Ovary (tissue), 10 donors: Measurements from ENCODE around the gene VBP1. TPM values are rescaled to one million over a fixed set of nuclear protein-coding genes. Genes with fewer than 3 reads are reported as not detected.

Experiments used
- DNase-seq, 5 donors: peaks; one replicate each; pipeline ENCODE4 v3.0.0-alpha.2; 2019 to 2020
- H3K27ac ChIP-seq, 2 donors: fragments of 200-600 bp; one replicate each; pipeline versions ENCODE4 v1.5.1 to v1.8.0; 2019 to 2022
- H3K27me3 ChIP-seq: fragments of 200-600 bp; one replicate; pipeline ENCODE4 v1.8.0; 2022
- H3K36me3 ChIP-seq: fragments of 200-600 bp; sonication (generic); one replicate; pipeline ENCODE4 v1.5.1; 2019
- H3K4me1 ChIP-seq: one replicate; pipeline ENCODE4 v1.8.1; 2013; ENCODE audit warnings: mild to moderate bottlenecking, moderate library complexity; ENCODE audit not compliant: insufficient read depth
- H3K4me3 ChIP-seq: fragments of 200-600 bp; sonication (generic); one replicate; pipeline ENCODE4 v1.5.1; 2017
- H3K9me3 ChIP-seq, 2 donors: fragments of 200-600 bp in 1 of 2; sonication (generic) in 1 of 2; one replicate each; pipeline versions ENCODE4 v1.5.1 to v1.8.1; 2013 to 2019; ENCODE audit warnings: mild to moderate bottlenecking in 1 of 2, moderate library complexity in 1 of 2
- EP300 ChIP-seq: sonication (generic); formaldehyde crosslinking; IDR thresholded peaks from one replicate; pipeline ENCODE4 v1.6.1; 2017; ENCODE audit warnings: antibody characterized with exemption
- POLR2A ChIP-seq: fragments of 450-650 bp; IDR thresholded peaks from one replicate; pipeline ENCODE4 v1.6.1; 2017; ENCODE audit warnings: antibody characterized with exemption, mild to moderate bottlenecking, moderate library complexity
- WGBS, 3 donors: extraction: QIAGEN DNeasy Blood & Tissue Kit in 1 of 3; methylation state at CpG; one replicate each; pipeline versions ENCODE4 v1.1.5 to v1.1.7; 2013 to 2017; 5-methylcytosine and 5-hydroxymethylcytosine counted together
- intact Hi-C, 4 donors: fragments of 100-400 bp; cut with DNase I; formaldehyde crosslinking; loops; one replicate each; pipeline versions ENCODE4 v1.11.0 to v1.15.1; 2022 to 2023
- long read RNA-seq, 3 donors: library from polyadenylated mRNA in 2 of 3; unstranded in 2 of 3; transcript quantifications; one replicate each; pipeline ENCODE4 v2.0.0 and lab custom pipeline, GENCODE V29; 2021 to 2026
- polyA plus RNA-seq, 2 donors: library from polyadenylated mRNA; stranded (reverse); fragments of 200-250 nt in 1 of 2; fragments of 350-450 nt in 1 of 2; fragmentation: Illumina TruSeq in 1 of 2; extraction: RNeasy Lipid Tissue Mini Kit (QIAGEN cat#74804) in 1 of 2; gene quantifications; one replicate each; pipeline ENCODE4 v1.2.3, GENCODE V29; 2013 to 2014
- total RNA-seq, 7 donors: library from RNA; depleted of rRNA in 2 of 7; stranded (reverse); fragments of >200 nt in 2 of 7; fragmentation: NEBNext Ultra II Directional in 3 of 7; extraction: Animal tissue kit (Norgen Biotek cat#: 25700) in 3 of 7; gene quantifications; one replicate each; pipeline versions ENCODE4 v1.1.0 to v1.2.4, GENCODE V29; 2016 to 2023
- TF ChIP-seq, protein P1 (sequence below), 3 donors: fragments of 450-650 bp in 2 of 3; fragments of 200-600 bp in 1 of 3; IDR thresholded peaks; one replicate each; pipeline versions ENCODE4 v1.5.1 to v1.8.0; 2016 to 2022; ENCODE audit warnings: antibody characterized with exemption in 3 of 3, mild to moderate bottlenecking in 1 of 3
- donor health status: DM: no; HTN: no; CAD: no; lungs with moderate emphysema.
- donor health status: DM: no; HTN: no; CAD: no.
- donor health status: Bipolar disorder and iron deficiency.
- donor health status: DM: yes; HTN: yes; CAD: no.
- donor health status: DM: no; HTN: no; CAD: no.
- donor health status: DM: yes; HTN: yes; CAD: no.

The VBP1 gene, protein sequence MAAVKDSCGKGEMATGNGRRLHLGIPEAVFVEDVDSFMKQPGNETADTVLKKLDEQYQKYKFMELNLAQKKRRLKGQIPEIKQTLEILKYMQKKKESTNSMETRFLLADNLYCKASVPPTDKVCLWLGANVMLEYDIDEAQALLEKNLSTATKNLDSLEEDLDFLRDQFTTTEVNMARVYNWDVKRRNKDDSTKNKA
- total RNA-seq, result 10 to 100 TPM; 27.7 to 46.0 (median 34.3) TPM
- polyA plus RNA-seq, result 10 to 100 TPM; 27.1 to 37.1 TPM
- long read RNA-seq, donor 1, transcript VBP1-201 (6 exons, 1,686 nt), result major isoform, 182 of 194 reads
- long read RNA-seq, donor 1, partial matches to known transcripts, result 5 of 194 reads
- long read RNA-seq, donor 1, other reads (novel, unspliced or antisense), result 7 of 194 reads
- long read RNA-seq, donor 2, transcript VBP1-201 (6 exons, 1,686 nt), result major isoform, 60 of 60 reads
- long read RNA-seq, donor 2, partial matches to known transcripts, result 0 of 60 reads
- long read RNA-seq, donor 2, other reads (novel, unspliced or antisense), result 0 of 60 reads
- long read RNA-seq, donor 3, transcript VBP1-201 (6 exons, 1,686 nt), result major isoform, 41 of 41 reads
- long read RNA-seq, donor 3, partial matches to known transcripts, result 0 of 41 reads
- long read RNA-seq, donor 3, other reads (novel, unspliced or antisense), result 0 of 41 reads

DNA sequence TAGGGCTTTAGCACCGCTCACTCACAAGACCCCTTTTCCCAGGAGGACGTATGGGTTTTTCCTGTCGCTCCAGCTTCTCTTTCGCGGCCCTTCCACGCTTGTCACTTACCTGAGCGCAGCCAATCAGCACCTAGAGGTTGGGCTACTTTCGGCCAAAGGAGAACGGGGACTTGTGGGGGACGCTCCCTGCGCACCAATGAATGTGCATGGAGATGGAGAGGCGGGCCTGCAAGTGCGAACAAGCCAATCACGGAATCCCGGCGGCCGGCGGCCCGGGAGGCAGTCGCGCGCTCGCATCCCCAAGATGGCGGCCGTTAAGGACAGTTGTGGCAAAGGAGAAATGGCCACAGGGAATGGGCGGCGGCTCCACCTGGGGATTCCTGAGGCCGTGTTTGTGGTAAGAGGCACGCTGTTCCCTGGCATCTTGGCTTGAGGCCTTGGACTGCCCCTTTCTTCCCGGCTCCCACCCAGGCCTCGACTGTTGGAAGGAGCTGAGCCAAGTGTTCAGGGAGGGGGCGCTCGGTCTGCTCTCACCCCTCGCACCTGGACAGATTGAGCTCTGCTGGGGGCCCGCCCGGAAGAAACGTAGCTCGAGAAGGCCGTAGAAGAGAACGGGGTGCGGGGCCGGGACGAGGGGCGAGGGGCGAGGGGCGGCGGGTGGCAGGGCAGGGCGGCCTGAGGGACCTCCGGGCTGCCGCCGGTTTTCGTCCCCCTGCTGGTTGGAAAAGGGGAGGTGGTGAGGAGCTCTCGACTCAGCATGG, at the start of gene VBP1:
VBP1 (plus strand) TSS at position 282 of the 761 bp plus-strand sequence; CDS start at position 305, 23 bp downstream.
- Histone ChIP-seq H3K4me3 (peak within 1 kb of the TSS; percentile 78), H3K27me3 (no peaks in the 10 kb centered on the region), H3K36me3 (no peaks in the 10 kb centered on the region), H3K4me1 (peaks cover 2% of the 10 kb centered on the region), H3K9me3 (no peaks in the 10 kb centered on the region), H3K27ac (peak within 1 kb of the TSS; percentile 80 to 83)
- WGBS, 3 donors, result 36 to 48% (median 43%) methylated on average over 50 to 53 of the region's 53 CpGs
- intact Hi-C loops, result loop anchor here in 1 of 4 donors (5.0 kb wide), 1 partner anchor 1444 kb away; no protein-coding TSS in a partner anchor
- peak; percentile 41 for TF ChIP-seq POLR2A
- TF ChIP-seq EP300, result no peak
- DNase-seq, result peak; percentile 86 to 90 (median 88)

DNA sequence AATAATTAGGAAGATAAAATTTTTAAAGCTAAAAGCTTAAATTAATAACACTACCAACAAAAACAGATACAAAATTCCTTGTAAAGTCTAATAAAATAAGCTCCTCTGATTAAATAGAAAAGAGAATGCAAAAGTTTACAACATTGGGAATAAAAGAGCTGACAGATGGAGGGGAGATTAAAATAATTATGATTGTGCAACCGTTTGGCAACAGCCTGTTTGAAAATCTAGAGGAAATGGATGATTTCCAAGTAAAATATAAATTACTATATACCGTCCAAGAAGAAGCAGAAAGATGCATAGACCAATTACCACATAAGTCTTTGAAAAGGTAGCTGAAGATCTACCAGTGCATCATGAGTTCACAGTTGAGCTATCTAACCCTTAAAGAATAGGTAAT, 46.4 kb upstream of the VBP1 start:
- H3K36me3 ChIP-seq, result no peaks in the 10 kb centered on the region
- no peak overlapping the region for H3K27ac ChIP-seq
- H3K4me1 ChIP-seq, result no peaks in the 10 kb centered on the region
- WGBS, 3 donors, result 15 to 27% (median 19%) methylated on average over 2 of the region's 2 CpGs
- no peaks in the 10 kb centered on the region for H3K27me3 ChIP-seq
- intact Hi-C loops, result no loop called here
- no peak overlapping the region for H3K4me3 ChIP-seq
- TF ChIP-seq POLR2A (no peak), EP300 (no peak)
- TF ChIP-seq, protein P1, sequence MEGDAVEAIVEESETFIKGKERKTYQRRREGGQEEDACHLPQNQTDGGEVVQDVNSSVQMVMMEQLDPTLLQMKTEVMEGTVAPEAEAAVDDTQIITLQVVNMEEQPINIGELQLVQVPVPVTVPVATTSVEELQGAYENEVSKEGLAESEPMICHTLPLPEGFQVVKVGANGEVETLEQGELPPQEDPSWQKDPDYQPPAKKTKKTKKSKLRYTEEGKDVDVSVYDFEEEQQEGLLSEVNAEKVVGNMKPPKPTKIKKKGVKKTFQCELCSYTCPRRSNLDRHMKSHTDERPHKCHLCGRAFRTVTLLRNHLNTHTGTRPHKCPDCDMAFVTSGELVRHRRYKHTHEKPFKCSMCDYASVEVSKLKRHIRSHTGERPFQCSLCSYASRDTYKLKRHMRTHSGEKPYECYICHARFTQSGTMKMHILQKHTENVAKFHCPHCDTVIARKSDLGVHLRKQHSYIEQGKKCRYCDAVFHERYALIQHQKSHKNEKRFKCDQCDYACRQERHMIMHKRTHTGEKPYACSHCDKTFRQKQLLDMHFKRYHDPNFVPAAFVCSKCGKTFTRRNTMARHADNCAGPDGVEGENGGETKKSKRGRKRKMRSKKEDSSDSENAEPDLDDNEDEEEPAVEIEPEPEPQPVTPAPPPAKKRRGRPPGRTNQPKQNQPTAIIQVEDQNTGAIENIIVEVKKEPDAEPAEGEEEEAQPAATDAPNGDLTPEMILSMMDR (IDR thresholded peaks at IDR 0.05), result no peak
- no peak for DNase-seq
- H3K9me3 ChIP-seq, result no peaks in the 10 kb centered on the region

DNA sequence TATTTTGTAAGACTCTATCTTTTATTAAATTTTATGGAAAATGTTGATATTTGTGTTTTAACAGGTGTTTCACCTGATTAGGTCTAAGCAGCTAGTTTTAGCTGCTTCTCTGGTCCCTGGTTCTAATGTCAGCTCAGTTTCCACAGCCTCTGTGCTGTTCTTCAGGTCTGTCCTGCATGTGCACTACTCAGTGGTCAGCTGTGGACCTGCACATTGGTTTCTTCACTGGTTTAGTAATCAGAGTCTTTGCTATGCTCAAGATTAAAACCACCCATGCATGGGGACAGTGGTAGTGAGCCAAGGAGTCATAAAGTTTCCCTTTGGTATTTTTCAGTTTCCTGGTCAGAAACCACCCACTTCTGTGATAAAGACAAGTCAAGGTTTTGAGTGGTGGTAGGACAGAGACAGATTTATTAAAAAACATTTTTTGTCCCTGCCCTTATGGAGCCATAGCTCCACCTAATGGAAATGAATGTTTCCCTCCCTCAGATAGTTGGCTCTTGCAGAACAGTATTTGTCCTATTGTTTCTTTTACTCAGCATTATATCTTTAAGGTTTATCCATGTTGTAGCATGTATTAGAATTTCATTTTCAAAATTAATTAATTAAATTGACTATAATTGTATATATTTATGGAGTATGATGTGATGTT, 36.8 kb upstream of the VBP1 start:
- DNase-seq, result no peak
- Histone ChIP-seq H3K4me1 (no peaks in the 10 kb centered on the region), H3K9me3 (no peaks in the 10 kb centered on the region), H3K27ac (no peak overlapping the region), H3K4me3 (no peak overlapping the region), H3K27me3 (no peaks in the 10 kb centered on the region), H3K36me3 (no peaks in the 10 kb centered on the region)
- TF ChIP-seq POLR2A (no peak), EP300 (no peak)
- TF ChIP-seq, protein P1 (IDR thresholded peaks at IDR 0.05), result no peak
- intact Hi-C loops, result no loop called here

DNA sequence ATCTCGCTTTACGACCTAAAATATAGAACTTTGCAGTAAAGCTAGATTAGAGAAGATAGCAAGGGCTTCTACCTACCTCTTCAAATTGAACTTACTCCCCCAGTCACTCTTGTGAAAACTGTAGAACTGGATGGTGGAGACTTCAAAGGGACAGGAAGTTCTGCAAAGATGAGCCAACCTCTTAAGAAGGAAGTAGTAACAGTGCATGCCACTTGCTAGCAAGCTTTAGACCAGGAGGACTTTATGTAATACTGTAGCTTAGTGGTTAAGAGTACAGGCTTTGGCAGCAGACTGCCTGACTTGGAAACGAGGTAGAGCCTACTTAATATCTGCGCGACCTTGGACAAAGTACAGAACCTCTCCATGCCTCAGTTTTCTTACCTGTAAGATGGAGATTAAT, 27.5 kb upstream of the VBP1 start:
- Histone ChIP-seq H3K4me3 (no peak overlapping the region), H3K9me3 (no peaks in the 10 kb centered on the region), H3K27ac (no peak overlapping the region), H3K36me3 (no peaks in the 10 kb centered on the region), H3K4me1 (no peaks in the 10 kb centered on the region), H3K27me3 (no peaks in the 10 kb centered on the region)
- intact Hi-C loops, result no loop called here
- WGBS, 3 donors, result 61 to 65% (median 65%) methylated on average over 5 of the region's 5 CpGs
- TF ChIP-seq POLR2A, result no peak
- TF ChIP-seq, protein P1 (IDR thresholded peaks at IDR 0.05), result no peak
- TF ChIP-seq EP300, result no peak
- DNase-seq, result no peak
